Thyroid gland (tissue), 4 donors: Measurements from ENCODE around the gene ALAS2.

Experiments
- CTCF ChIP-seq, 6 experiments: fragments of 200-600 bp in 3 of 6; fragments of 450-650 bp in 3 of 6; sonication (generic) in 3 of 6; IDR thresholded peaks; one replicate each; pipeline ENCODE4 v1.5.1; 2016 to 2019; ENCODE audit warnings: antibody characterized with exemption in 6 of 6, mild to moderate bottlenecking in 2 of 6, inconsistent platforms in 1 of 6, moderate library complexity in 1 of 6
- POLR2A ChIP-seq, 2 donors: fragments of 450-650 bp; IDR thresholded peaks; one replicate each; pipeline ENCODE4 v1.6.1; 2017; ENCODE audit warnings: antibody characterized with exemption in 2 of 2, mild to moderate bottlenecking in 2 of 2, moderate library complexity in 1 of 2

GRCh38 chrX:54964766-54965497 lies 65.8 kb downstream of the ALAS2 start:
- TF ChIP-seq CTCF (IDR thresholded peaks at IDR 0.05): no peak
- no peak for TF ChIP-seq POLR2A (IDR thresholded peaks at IDR 0.05)
